ENCODE measurements around the gene PHF14. TPM values are rescaled to one million over a fixed set of nuclear protein-coding genes. Genes with fewer than 3 reads are reported as not detected.

Gene PHF14
- polyA plus RNA-seq, 1 donor from 2014 or later, result 139 TPM

- H3K9ac ChIP-seq (ENCODE audit: low read length), result no peak overlapping the region
- no peaks in the 10 kb centered on the region for H3K79me2 ChIP-seq (replicated peaks; ENCODE audit: insufficient read depth, low read length)
- H4K20me1 ChIP-seq (ENCODE audit: insufficient read depth), result no peaks in the 10 kb centered on the region
- H3F3A ChIP-seq (ENCODE audit: insufficient read depth, low read length, poor library complexity, severe bottlenecking), result no peaks in the 10 kb centered on the region
- no peak overlapping the region for H3K4me2 ChIP-seq (ENCODE audit: low read length)
- no peaks in the 10 kb centered on the region for H3K36me3 ChIP-seq (ENCODE audit: insufficient read depth, low read length)
- no peak overlapping the region for H2AFZ ChIP-seq (ENCODE audit: low read depth, low read length)
- H3K9me2 ChIP-seq (ENCODE audit: insufficient read depth, low read length), result no peaks in the 10 kb centered on the region
- H3K4me3 ChIP-seq (ENCODE audit: low read length), result no peak overlapping the region
- no peaks in the 10 kb centered on the region for H3K27me3 ChIP-seq (ENCODE audit: insufficient read depth, low read depth, low read length)
- no peak for TF ChIP-seq CTCF (IDR thresholded peaks at IDR 0.05; ENCODE audit: poor library complexity, severe bottlenecking)
- TF ChIP-seq POLR2AphosphoS5 (IDR thresholded peaks at IDR 0.05), result no peak
- TF ChIP-seq EZH2 (IDR thresholded peaks at IDR 0.05; ENCODE audit: borderline replicate concordance, insufficient read depth, low read length, poor library complexity, severe bottlenecking), result no peak
- TF ChIP-seq REST (IDR thresholded peaks at IDR 0.05; ENCODE audit: borderline replicate concordance), result no peak
- TF ChIP-seq SMC3 (conservative IDR thresholded peaks at IDR 0.05; ENCODE audit: poor library complexity), result no peak
- TF ChIP-seq TAF1 (IDR thresholded peaks at IDR 0.05; ENCODE audit: low read depth), result no peak
- TF ChIP-seq MXI1 (conservative IDR thresholded peaks at IDR 0.05; ENCODE audit: poor library complexity, severe bottlenecking), result no peak
- no peak for TF ChIP-seq RAD21 (conservative IDR thresholded peaks at IDR 0.05)
- TF ChIP-seq EP300 (conservative IDR thresholded peaks at IDR 0.05; ENCODE audit: poor library complexity, severe bottlenecking), result no peak
- H3K9me3 ChIP-seq (ENCODE audit: low read length), result no peaks in the 10 kb centered on the region
- no peak overlapping the region for H3K27ac ChIP-seq (ENCODE audit: low read length)
Observed at GRCh38 chr7:11191574-11192220, 218.0 kb downstream of the PHF14 start.

GRCh38 chr7:11192506-11192905 lies 218.8 kb downstream of the PHF14 start:
- no peaks in the 10 kb centered on the region for H4K20me1 ChIP-seq (ENCODE audit: insufficient read depth)
- H3F3A ChIP-seq (ENCODE audit: insufficient read depth, low read length, poor library complexity, severe bottlenecking), result no peaks in the 10 kb centered on the region
- no peak overlapping the region for H3K4me3 ChIP-seq (ENCODE audit: low read length)
- no peaks in the 10 kb centered on the region for H3K27me3 ChIP-seq (ENCODE audit: insufficient read depth, low read depth, low read length)
- no peaks in the 10 kb centered on the region for H3K79me2 ChIP-seq (replicated peaks; ENCODE audit: insufficient read depth, low read length)
- TF ChIP-seq CTCF (IDR thresholded peaks at IDR 0.05; ENCODE audit: poor library complexity, severe bottlenecking) (no peak), RAD21 (conservative IDR thresholded peaks at IDR 0.05) (no peak), MXI1 (conservative IDR thresholded peaks at IDR 0.05; ENCODE audit: poor library complexity, severe bottlenecking) (no peak), EP300 (conservative IDR thresholded peaks at IDR 0.05; ENCODE audit: poor library complexity, severe bottlenecking) (no peak), POLR2AphosphoS5 (IDR thresholded peaks at IDR 0.05) (no peak), EZH2 (IDR thresholded peaks at IDR 0.05; ENCODE audit: borderline replicate concordance, insufficient read depth, low read length, poor library complexity, severe bottlenecking) (no peak), REST (IDR thresholded peaks at IDR 0.05; ENCODE audit: borderline replicate concordance) (no peak), TAF1 (IDR thresholded peaks at IDR 0.05; ENCODE audit: low read depth) (no peak), SMC3 (conservative IDR thresholded peaks at IDR 0.05; ENCODE audit: poor library complexity) (no peak)
- no peak overlapping the region for H3K4me2 ChIP-seq (ENCODE audit: low read length)
- no peak overlapping the region for H3K9ac ChIP-seq (ENCODE audit: low read length)
- no peaks in the 10 kb centered on the region for H3K36me3 ChIP-seq (ENCODE audit: insufficient read depth, low read length)
- no peak overlapping the region for H3K27ac ChIP-seq (ENCODE audit: low read length)
- H3K9me3 ChIP-seq (ENCODE audit: low read length), result no peaks in the 10 kb centered on the region
- no peak overlapping the region for H2AFZ ChIP-seq (ENCODE audit: low read depth, low read length)
- no peaks in the 10 kb centered on the region for H3K9me2 ChIP-seq (ENCODE audit: insufficient read depth, low read length)
